ENCODE data around the gene YARS2. TPM values are rescaled to one million over a fixed set of nuclear protein-coding genes. Genes with fewer than 3 reads are reported as not detected.

Gene YARS2
- total and polyA plus RNA-seq, 12 donors = 6.9 to 53.4 (median 19.3) TPM

- H3K27me3 ChIP-seq = no peaks in the 10 kb centered on the region
- H3K4me3 ChIP-seq = no peak overlapping the region
- DNase-seq = no peak
- H3K9me3 ChIP-seq (replicated peaks in 1 of 3) = no peaks in the 10 kb centered on the region
- TF ChIP-seq CTCF (IDR thresholded peaks at IDR 0.05) (peak in 2 of 6 experiments; percentile 1 to 4), POLR2A (IDR thresholded peaks at IDR 0.05) (no peak)
- H3K36me3 ChIP-seq (replicated peaks in 1 of 2) = peaks cover 0 to 8% of the 10 kb centered on the region in 2 donors
- intact Hi-C loops (cut with DNase I) = loop anchor here in 1 of 2 donors (5.0 kb wide), 1 partner anchor 1266 kb away; the partner anchor contains the start of gene ALG10
- 29 to 35% (median 32%) methylated on average over 8 of the region's 8 CpGs for WGBS, 4 donors
- H3K4me1 ChIP-seq (replicated peaks in 1 of 2) = peaks cover 8 to 17% of the 10 kb centered on the region in 2 donors
- H3K27ac ChIP-seq = peak overlapping the region in 2 of 5 donors; percentile 87 to 91
Observed at GRCh38 chr12:32756476-32757066, 874 bp upstream of the YARS2 start.

GRCh38 chr12:32755051-32755653, 545 bp downstream of the YARS2 start:
- Histone ChIP-seq H3K27me3 (no peaks in the 10 kb centered on the region), H3K27ac (peak overlapping the region; percentile 62 to 94 (median 88)), H3K9me3 (replicated peaks in 1 of 3) (no peaks in the 10 kb centered on the region), H3K4me3 (peak overlapping the region; percentile 88 to 100 (median 92)), H3K36me3 (replicated peaks in 1 of 2) (peaks cover 0 to 22% of the 10 kb centered on the region in 2 donors), H3K4me1 (replicated peaks in 1 of 2) (peaks cover 8 to 17% of the 10 kb centered on the region in 2 donors)
- intact Hi-C loops (cut with DNase I) = loop anchor here in 1 of 2 donors (5.0 kb wide), 1 partner anchor 1267 kb away; the partner anchor contains the start of gene ALG10
- WGBS, 4 donors = 0% methylated on average over 1 to 40 of the region's 40 CpGs
- TF ChIP-seq POLR2A (IDR thresholded peaks at IDR 0.05) (no peak), CTCF (IDR thresholded peaks at IDR 0.05) (peak; percentile 27 to 65 (median 54))
- DNase-seq = peak; percentile 62 to 85 (median 68)

GRCh38 chr12:32754111-32754510, 1.6 kb downstream of the YARS2 start:
- no peak for DNase-seq
- TF ChIP-seq CTCF (IDR thresholded peaks at IDR 0.05) (no peak), POLR2A (IDR thresholded peaks at IDR 0.05) (no peak)
- Histone ChIP-seq H3K27me3 (no peaks in the 10 kb centered on the region), H3K9me3 (replicated peaks in 1 of 3) (no peaks in the 10 kb centered on the region), H3K4me1 (replicated peaks in 1 of 2) (peaks cover 8 to 17% of the 10 kb centered on the region in 2 donors), H3K4me3 (peak overlapping the region in 1 of 4 donors; percentile 88), H3K27ac (no peak overlapping the region), H3K36me3 (replicated peaks in 1 of 2) (peaks cover 0 to 33% of the 10 kb centered on the region in 2 donors)
- intact Hi-C loops (cut with DNase I) = no loop called here
- 40 to 62% (median 48%) methylated on average over 2 of the region's 2 CpGs for WGBS, 4 donors

GRCh38 chr12:32753605-32754004, 2.1 kb downstream of the YARS2 start:
- peaks cover 0 to 38% of the 10 kb centered on the region in 2 donors for H3K36me3 ChIP-seq (replicated peaks in 1 of 2)
- 73 to 81% (median 75%) methylated on average over 4 of the region's 4 CpGs for WGBS, 4 donors
- no peaks in the 10 kb centered on the region for H3K9me3 ChIP-seq (replicated peaks in 1 of 3)
- DNase-seq = no peak
- TF ChIP-seq POLR2A (IDR thresholded peaks at IDR 0.05) = no peak
- TF ChIP-seq CTCF (IDR thresholded peaks at IDR 0.05) = no peak
- peaks cover 8 to 17% of the 10 kb centered on the region in 2 donors for H3K4me1 ChIP-seq (replicated peaks in 1 of 2)
- no peaks in the 10 kb centered on the region for H3K27me3 ChIP-seq
- intact Hi-C loops (cut with DNase I) = no loop called here
- H3K4me3 ChIP-seq = no peak overlapping the region
- no peak overlapping the region for H3K27ac ChIP-seq

Measured in adrenal gland (tissue), 12 donors.